Measurements from ENCODE around the gene MUSK. TPM values are rescaled to one million over a fixed set of nuclear protein-coding genes. Genes with fewer than 3 reads are reported as not detected.
"Not testable (repeated sequence)": the region's sequence is repeated elsewhere in the genome, so short reads cannot be mapped to it uniquely, and the experiment has no call there.

Gene MUSK
- polyA plus RNA-seq, 1 experiment = 0.58 TPM

DNA sequence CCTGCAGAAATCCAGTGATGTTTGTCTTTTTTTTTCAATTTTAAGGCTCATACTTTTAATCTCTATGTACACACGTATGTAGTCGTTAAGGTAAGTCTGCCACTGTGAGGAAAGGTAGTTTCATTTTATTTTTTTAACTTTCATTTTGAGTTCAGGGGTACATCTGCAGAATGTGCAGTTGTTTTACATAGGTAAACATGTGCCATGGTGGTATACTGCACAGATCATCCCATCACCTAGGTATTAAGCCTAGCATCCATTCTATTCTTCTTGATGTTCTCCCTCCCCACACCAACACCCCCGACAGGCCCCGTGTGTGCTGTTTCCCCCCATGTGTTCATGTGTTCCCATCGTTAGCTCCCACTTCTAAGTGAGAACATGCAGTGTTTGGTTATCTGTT is 19.7 kb downstream of the MUSK start:
- ChIA-PET POLR2A (no interaction called here), CTCF (no interaction called here)
- H3K27ac ChIP-seq (ENCODE audit: low read depth, low read length) = no peak overlapping the region

DNA sequence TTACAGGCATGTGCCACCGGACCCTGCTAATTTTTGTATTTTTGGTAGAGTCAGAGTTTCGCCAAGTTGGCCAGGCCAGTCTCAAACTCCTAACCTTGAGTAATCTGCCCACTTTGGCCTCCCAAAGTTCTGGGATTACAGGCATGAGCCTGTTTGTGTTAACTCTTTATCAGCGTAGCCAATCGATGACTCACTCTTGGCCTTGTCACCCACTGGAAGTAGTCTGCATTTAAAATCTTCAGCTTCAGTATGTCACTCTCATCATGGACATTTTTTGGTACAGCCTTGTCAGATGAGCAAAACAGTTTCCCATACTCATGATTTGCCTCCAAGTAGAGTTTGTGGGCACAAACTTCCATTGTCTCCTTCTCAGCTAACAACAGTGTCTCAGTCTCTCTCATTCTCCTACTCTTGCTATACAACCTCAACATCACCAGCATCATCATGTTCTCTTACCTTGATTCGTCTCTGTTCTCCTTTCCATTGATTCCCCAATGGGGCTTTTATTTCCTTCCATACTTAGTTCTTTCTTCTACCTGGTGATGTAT is 22.5 kb downstream of the MUSK start:
- no peak for DNase-seq (ENCODE audit: low read depth, low spot score)
- TF ChIP-seq, protein P1, sequence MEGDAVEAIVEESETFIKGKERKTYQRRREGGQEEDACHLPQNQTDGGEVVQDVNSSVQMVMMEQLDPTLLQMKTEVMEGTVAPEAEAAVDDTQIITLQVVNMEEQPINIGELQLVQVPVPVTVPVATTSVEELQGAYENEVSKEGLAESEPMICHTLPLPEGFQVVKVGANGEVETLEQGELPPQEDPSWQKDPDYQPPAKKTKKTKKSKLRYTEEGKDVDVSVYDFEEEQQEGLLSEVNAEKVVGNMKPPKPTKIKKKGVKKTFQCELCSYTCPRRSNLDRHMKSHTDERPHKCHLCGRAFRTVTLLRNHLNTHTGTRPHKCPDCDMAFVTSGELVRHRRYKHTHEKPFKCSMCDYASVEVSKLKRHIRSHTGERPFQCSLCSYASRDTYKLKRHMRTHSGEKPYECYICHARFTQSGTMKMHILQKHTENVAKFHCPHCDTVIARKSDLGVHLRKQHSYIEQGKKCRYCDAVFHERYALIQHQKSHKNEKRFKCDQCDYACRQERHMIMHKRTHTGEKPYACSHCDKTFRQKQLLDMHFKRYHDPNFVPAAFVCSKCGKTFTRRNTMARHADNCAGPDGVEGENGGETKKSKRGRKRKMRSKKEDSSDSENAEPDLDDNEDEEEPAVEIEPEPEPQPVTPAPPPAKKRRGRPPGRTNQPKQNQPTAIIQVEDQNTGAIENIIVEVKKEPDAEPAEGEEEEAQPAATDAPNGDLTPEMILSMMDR (IDR thresholded peaks at IDR 0.05; ENCODE audit: low read depth, low read length) = no peak
- POLR2A ChIA-PET = no interaction called here

More for the DNA sequence above, 19.7 kb downstream of the MUSK start:
- DNase-seq (ENCODE audit: low read depth, low spot score) = no peak
- Histone ChIP-seq H3K27me3 (ENCODE audit: control insufficient read depth, insufficient read depth, low read length) (no peaks in the 10 kb centered on the region), H3K9me3 (ENCODE audit: control insufficient read depth, insufficient read depth, low read length) (no peaks in the 10 kb centered on the region), H3K4me3 (ENCODE audit: low read depth, low read length) (no peak overlapping the region)
- TF ChIP-seq, protein P1 (IDR thresholded peaks at IDR 0.05; ENCODE audit: low read depth, low read length) = no peak

DNA sequence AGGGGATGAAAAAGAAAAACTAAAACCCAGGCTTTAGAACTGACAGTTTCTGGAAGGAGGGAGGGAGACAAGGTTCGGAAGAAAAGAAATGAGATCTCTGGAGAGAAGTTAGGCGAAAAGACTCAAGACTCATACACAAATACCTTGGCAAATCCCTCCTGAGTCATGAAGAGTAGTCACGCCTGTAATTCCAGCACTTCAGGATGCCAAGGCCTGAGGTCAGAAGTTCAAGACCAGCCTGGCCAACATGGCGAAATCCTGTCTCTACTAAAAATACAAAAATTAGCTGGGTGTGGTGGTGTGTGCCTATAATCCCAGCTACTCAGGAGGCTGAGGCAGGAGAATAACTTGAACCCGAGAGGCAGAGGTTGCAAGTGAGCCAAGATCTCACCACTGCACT is 27.3 kb downstream of the MUSK start:
- H3K27ac ChIP-seq (ENCODE audit: low read depth, low read length); H3K27me3 ChIP-seq (ENCODE audit: control insufficient read depth, insufficient read depth, low read length); H3K4me3 ChIP-seq (ENCODE audit: low read depth, low read length); POLR2A ChIA-PET; CTCF ChIA-PET; DNase-seq (ENCODE audit: low read depth, low spot score); H3K9me3 ChIP-seq (ENCODE audit: control insufficient read depth, insufficient read depth, low read length): not testable (repeated sequence)

More for the DNA sequence above, 22.5 kb downstream of the MUSK start:
- Histone ChIP-seq H3K4me3 (ENCODE audit: low read depth, low read length) (no peak overlapping the region), H3K27ac (ENCODE audit: low read depth, low read length) (no peak overlapping the region), H3K9me3 (ENCODE audit: control insufficient read depth, insufficient read depth, low read length) (no peaks in the 10 kb centered on the region), H3K27me3 (ENCODE audit: control insufficient read depth, insufficient read depth, low read length) (no peaks in the 10 kb centered on the region)
- CTCF ChIA-PET = no interaction called here

DNA sequence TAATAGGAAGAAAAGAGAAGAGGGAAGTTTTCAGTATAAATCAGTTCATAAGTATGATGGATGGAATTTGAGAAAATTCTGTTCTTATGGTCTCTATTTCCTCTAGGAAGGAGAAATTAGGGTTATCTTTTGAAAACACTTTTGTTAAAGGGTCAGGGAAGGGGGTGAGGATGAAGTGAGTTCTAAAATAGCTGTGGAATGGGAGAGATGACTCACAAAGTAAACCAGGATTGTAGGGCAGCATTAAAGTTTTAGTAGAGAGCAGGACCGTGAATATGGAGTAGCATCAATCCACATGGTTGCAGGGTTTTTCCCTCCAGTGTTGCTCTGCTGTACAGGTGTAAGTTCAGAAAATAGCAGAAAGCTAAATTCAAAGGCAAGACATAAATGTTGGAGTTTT is 32.4 kb downstream of the MUSK start:
- CTCF ChIA-PET = no interaction called here
- Histone ChIP-seq H3K27ac (ENCODE audit: low read depth, low read length) (no peak overlapping the region), H3K4me3 (ENCODE audit: low read depth, low read length) (no peak overlapping the region), H3K27me3 (ENCODE audit: control insufficient read depth, insufficient read depth, low read length) (no peaks in the 10 kb centered on the region), H3K9me3 (ENCODE audit: control insufficient read depth, insufficient read depth, low read length) (no peaks in the 10 kb centered on the region)
- DNase-seq (ENCODE audit: low read depth, low spot score) = no peak
- POLR2A ChIA-PET = no interaction called here
- TF ChIP-seq, protein P1 (IDR thresholded peaks at IDR 0.05; ENCODE audit: low read depth, low read length) = no peak

DNA sequence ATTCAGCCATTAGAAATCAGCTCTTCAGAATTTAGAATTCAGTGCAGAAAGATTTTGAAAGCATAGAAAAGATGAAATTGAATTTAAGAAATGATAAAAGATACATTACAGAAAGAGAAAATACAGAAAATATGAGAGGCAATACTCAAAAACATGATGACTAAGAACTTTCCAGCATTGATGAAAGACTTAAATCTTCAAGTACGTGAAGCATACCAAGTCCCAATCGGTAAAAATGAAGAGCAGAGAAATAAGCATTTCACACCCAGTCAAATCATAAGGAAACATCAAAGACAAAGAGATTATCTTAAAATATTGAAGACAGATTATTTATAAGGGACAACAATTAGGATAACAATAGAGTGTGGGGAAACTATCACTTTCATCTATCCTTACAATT is 35.1 kb downstream of the MUSK start:
- TF ChIP-seq, protein P1 (IDR thresholded peaks at IDR 0.05; ENCODE audit: low read depth, low read length) = no peak
- CTCF ChIA-PET = no interaction called here
- DNase-seq (ENCODE audit: low read depth, low spot score) = no peak

DNA sequence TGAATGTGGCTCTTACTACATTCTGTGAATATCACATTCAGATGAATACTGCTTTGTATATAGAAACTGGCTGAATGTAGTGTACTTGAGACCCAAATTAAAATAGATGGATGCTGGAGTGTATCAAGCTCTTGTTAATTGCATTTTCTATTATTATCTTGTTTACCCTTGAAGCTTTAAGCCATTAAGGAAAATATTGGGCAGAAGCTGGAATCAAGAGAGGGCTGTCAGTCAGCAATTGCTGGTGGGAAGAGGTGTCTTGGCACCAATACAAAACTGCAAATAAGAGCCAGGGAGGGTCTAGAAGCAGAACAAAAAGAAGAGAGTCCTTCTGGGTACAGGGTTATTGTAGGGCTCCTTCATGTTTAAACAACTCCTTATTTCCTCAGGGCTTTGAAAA is 38.8 kb downstream of the MUSK start:
- Histone ChIP-seq H3K4me3 (ENCODE audit: low read depth, low read length) (no peak overlapping the region), H3K27me3 (ENCODE audit: control insufficient read depth, insufficient read depth, low read length) (no peaks in the 10 kb centered on the region), H3K27ac (ENCODE audit: low read depth, low read length) (no peak overlapping the region), H3K9me3 (ENCODE audit: control insufficient read depth, insufficient read depth, low read length) (no peaks in the 10 kb centered on the region)
- CTCF ChIA-PET = no interaction called here
- DNase-seq (ENCODE audit: low read depth, low spot score) = no peak
- TF ChIP-seq, protein P1 (IDR thresholded peaks at IDR 0.05; ENCODE audit: low read depth, low read length) = no peak
- POLR2A ChIA-PET = no interaction called here

More for the DNA sequence above, 35.1 kb downstream of the MUSK start:
- H3K27me3 ChIP-seq (ENCODE audit: control insufficient read depth, insufficient read depth, low read length) = no peaks in the 10 kb centered on the region
- H3K9me3 ChIP-seq (ENCODE audit: control insufficient read depth, insufficient read depth, low read length) = no peaks in the 10 kb centered on the region
- no peak overlapping the region for H3K4me3 ChIP-seq (ENCODE audit: low read depth, low read length)
- H3K27ac ChIP-seq (ENCODE audit: low read depth, low read length) = no peak overlapping the region
- POLR2A ChIA-PET = no interaction called here
